ENCODE measurements around the gene RTBDN. TPM values are rescaled to one million over a fixed set of nuclear protein-coding genes. Genes with fewer than 3 reads are reported as not detected.

The RTBDN gene
- total RNA-seq, 2 donors from 2014 or later = 0.35 TPM; not detected in 1

DNA sequence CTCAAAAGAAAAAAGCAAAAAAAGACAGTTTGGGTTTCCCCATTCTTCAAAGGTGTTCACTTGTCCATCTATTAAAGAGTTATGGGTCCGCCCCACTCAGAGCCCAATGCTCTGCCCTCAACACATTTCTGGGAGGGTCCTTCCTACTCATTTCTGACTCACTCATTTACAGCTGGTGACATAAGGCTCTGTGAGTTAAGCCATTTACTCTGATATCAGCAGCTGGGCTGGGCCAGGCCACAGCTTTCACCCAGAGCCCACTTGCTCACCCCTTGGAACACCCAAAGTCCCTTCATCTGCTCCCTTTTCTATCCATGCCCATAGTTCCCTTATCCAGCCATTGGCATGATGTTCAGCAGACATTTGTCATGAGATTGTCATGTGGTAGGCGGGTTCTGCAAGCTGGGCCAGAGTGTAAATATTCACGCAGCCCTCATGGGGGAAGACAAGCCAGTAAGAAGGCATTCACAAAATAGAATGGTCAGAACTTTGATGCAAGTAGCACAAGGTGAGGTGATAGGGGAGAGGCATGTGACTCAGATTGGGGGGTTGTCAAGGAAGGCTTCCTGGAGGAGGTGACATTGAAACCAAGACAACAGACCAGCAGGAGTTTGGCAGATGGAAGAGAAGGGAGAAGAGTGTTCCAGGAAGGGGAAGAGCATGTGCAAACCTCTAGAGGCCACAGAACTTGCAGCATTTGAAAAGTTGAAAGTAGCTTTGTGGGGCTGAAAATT is 9.8 kb upstream of the RTBDN start:
- Histone ChIP-seq H3K27me3 (peaks cover 7% of the 10 kb centered on the region), H3K9me3 (no peaks in the 10 kb centered on the region), H3K4me3 (no peak overlapping the region), H3K27ac (no peak overlapping the region), H3K9ac (ENCODE audit: low read depth in 2 of 2, low read length in 2 of 2) (no peak overlapping the region), H3K4me1 (no peaks in the 10 kb centered on the region), H3K36me3 (no peaks in the 10 kb centered on the region)
- TF ChIP-seq, protein P1, sequence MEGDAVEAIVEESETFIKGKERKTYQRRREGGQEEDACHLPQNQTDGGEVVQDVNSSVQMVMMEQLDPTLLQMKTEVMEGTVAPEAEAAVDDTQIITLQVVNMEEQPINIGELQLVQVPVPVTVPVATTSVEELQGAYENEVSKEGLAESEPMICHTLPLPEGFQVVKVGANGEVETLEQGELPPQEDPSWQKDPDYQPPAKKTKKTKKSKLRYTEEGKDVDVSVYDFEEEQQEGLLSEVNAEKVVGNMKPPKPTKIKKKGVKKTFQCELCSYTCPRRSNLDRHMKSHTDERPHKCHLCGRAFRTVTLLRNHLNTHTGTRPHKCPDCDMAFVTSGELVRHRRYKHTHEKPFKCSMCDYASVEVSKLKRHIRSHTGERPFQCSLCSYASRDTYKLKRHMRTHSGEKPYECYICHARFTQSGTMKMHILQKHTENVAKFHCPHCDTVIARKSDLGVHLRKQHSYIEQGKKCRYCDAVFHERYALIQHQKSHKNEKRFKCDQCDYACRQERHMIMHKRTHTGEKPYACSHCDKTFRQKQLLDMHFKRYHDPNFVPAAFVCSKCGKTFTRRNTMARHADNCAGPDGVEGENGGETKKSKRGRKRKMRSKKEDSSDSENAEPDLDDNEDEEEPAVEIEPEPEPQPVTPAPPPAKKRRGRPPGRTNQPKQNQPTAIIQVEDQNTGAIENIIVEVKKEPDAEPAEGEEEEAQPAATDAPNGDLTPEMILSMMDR (IDR thresholded peaks at IDR 0.05) = no peak
- DNase-seq = no peak
- intact Hi-C loops (cut with DNase I) = no loop called here

DNA sequence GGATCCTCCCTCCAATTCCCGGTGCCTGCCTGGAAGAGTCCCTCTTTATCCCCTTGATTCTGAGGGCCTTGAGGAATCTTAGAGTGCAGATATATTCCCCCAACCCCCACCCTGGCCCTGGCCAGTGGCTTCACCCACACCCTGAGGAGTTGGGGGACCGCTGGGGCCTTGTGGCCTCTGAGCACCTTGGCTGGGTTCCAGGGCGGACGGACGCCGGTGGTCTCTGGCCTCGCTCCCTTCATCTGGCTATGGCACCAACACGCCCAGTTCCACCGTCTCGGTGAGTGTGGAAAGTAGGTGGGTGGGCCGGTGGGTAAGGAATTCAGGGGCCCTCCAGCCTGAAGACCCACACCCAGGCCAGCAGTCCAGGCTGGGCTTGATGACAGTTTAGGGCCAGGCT is 8.9 kb upstream of the RTBDN start:
- no peaks in the 10 kb centered on the region for H3K9me3 ChIP-seq
- intact Hi-C loops (cut with DNase I) = no loop called here
- DNase-seq = no peak

DNA sequence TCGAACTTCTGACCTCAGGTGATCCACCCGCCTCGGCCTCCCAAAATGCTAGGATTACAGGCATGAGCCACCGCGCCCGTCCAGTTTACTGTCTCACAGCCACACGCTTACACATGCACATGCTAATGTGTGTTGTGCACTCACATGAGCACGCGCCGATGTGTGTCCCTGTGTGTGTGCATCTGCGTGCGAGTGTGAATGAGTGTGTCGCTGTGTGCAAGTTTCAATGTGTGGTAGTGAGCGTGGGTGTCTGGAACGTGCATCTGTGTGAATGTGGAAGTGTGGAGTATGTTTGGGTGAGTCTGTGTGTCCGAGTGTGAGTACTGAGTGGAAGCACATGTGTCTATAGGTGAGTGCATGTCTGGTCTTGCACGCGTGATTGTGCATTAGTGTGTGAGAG is 8.1 kb upstream of the RTBDN start:
- TF ChIP-seq, protein P1 (IDR thresholded peaks at IDR 0.05) = no peak
- Histone ChIP-seq H3K36me3 (no peaks in the 10 kb centered on the region), H3K27ac (no peak overlapping the region), H3K4me1 (no peaks in the 10 kb centered on the region), H3K9me3 (no peaks in the 10 kb centered on the region), H3K9ac (ENCODE audit: low read depth in 2 of 2, low read length in 2 of 2) (no peak overlapping the region), H3K4me3 (no peak overlapping the region), H3K27me3 (peaks cover 22% of the 10 kb centered on the region)
- intact Hi-C loops (cut with DNase I) = no loop called here
- no peak for DNase-seq

More for the DNA sequence above, 8.9 kb upstream of the RTBDN start:
- no peak overlapping the region for H3K27ac ChIP-seq
- H3K27me3 ChIP-seq = peaks cover 15% of the 10 kb centered on the region
- H3K36me3 ChIP-seq = no peaks in the 10 kb centered on the region
- TF ChIP-seq, protein P1 (IDR thresholded peaks at IDR 0.05) = no peak
- H3K4me3 ChIP-seq = no peak overlapping the region
- H3K9ac ChIP-seq (ENCODE audit: low read depth in 2 of 2, low read length in 2 of 2) = no peak overlapping the region
- no peaks in the 10 kb centered on the region for H3K4me1 ChIP-seq

DNA sequence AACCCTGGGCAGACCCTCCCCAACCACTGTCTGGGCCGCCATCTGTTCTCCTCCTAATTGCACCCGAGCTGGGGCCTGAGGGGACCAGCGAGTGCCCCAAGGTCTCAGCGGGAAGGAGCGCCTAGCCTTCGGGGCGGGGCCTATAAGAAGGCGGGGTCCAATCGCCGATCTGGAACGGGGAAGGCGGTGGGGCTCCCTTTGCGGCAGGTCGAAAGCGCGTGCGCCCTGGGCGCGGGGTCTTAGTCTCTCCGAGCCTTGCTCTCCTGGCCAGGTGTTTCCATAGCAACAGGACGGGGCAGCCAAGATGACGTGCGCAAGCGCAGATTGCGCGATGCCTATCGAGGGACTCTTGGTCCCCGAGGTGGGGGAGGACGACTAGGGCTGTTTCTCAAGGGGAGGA is 6.7 kb upstream of the RTBDN start:
- TF ChIP-seq, protein P1 (IDR thresholded peaks at IDR 0.05) = no peak
- Histone ChIP-seq H3K4me3 (peak overlapping the region; percentile 13), H3K27me3 (peaks cover 36% of the 10 kb centered on the region), H3K4me1 (no peaks in the 10 kb centered on the region), H3K36me3 (no peaks in the 10 kb centered on the region), H3K9ac (ENCODE audit: low read depth in 2 of 2, low read length in 2 of 2) (no peak overlapping the region), H3K9me3 (no peaks in the 10 kb centered on the region), H3K27ac (no peak overlapping the region)
- intact Hi-C loops (cut with DNase I) = no loop called here
- DNase-seq = no peak

DNA sequence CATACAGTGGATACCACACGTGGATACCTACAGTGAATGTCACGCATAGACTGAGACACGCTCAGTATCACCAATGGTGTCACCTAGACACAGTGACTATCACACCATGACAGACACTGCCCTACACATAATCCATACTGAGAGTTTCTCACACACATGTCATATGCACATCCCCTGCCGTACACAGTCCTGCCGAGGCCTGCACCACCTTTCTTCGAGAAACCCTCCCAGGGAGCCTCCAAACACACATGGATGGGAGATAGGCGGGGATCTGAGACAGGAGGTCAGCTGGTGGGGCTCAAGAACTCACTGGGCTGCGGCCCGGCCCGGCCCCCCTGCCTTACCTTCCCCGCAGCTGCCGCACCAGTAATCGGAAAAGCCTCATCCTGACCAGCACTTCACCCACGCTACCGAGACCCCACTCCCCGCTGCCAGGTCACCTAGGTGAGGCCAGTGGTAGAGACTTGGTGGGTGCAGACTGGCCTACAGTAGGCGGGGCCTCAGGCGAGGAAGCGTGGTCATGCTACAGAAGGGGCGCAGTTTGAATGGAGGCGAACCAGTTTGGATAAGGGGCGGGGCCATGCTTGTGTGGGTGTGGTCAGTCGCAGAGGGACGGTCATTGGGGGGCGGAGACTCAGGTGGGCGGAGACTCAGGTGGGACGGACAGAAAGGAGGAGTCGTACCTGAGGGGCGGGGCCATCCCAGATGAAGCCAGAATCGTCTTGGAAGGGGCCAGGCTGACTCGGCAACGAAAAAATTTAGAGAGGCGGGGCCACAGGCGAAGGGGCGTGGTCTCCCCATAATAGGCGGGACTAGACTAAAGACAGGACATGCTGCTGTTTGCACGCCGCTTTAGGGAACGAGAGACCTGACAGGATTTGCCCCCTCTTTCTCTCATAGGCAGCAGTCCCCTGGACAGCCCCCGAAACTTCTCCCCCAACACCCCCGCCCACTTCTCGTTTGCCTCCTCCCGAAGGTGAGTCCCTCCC is 6.0 kb upstream of the RTBDN start:
- peaks cover 43% of the 10 kb centered on the region for H3K27me3 ChIP-seq
- intact Hi-C loops (cut with DNase I) = no loop called here
- no peaks in the 10 kb centered on the region for H3K9me3 ChIP-seq
- no peaks in the 10 kb centered on the region for H3K36me3 ChIP-seq
- H3K4me3 ChIP-seq = peak overlapping the region; percentile 13
- TF ChIP-seq, protein P1 (IDR thresholded peaks at IDR 0.05) = no peak
- DNase-seq = peak; percentile 91
- no peak overlapping the region for H3K27ac ChIP-seq
- no peaks in the 10 kb centered on the region for H3K4me1 ChIP-seq
- no peak overlapping the region for H3K9ac ChIP-seq (ENCODE audit: low read depth in 2 of 2, low read length in 2 of 2)
